ENCODE results near the gene C4B. TPM values are rescaled to one million over a fixed set of nuclear protein-coding genes. Genes with fewer than 3 reads are reported as not detected.

C4B gene
- total RNA-seq, 2 donors from 2014 or later = 150 to 241 TPM

- no peak for DNase-seq (ENCODE audit: low spot score)
- Histone ChIP-seq H3K36me3 (peaks cover 56% of the 10 kb centered on the region), H3K4me3 (no peak overlapping the region), H3K27ac (peak overlapping the region; percentile 31 to 80), H3K4me1 (peaks cover 0 to 37% of the 10 kb centered on the region in 2 donors), H3K9me3 (no peaks in the 10 kb centered on the region), H3K27me3 (no peaks in the 10 kb centered on the region)
- TF ChIP-seq, protein P1, sequence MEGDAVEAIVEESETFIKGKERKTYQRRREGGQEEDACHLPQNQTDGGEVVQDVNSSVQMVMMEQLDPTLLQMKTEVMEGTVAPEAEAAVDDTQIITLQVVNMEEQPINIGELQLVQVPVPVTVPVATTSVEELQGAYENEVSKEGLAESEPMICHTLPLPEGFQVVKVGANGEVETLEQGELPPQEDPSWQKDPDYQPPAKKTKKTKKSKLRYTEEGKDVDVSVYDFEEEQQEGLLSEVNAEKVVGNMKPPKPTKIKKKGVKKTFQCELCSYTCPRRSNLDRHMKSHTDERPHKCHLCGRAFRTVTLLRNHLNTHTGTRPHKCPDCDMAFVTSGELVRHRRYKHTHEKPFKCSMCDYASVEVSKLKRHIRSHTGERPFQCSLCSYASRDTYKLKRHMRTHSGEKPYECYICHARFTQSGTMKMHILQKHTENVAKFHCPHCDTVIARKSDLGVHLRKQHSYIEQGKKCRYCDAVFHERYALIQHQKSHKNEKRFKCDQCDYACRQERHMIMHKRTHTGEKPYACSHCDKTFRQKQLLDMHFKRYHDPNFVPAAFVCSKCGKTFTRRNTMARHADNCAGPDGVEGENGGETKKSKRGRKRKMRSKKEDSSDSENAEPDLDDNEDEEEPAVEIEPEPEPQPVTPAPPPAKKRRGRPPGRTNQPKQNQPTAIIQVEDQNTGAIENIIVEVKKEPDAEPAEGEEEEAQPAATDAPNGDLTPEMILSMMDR (IDR thresholded peaks at IDR 0.05) = no peak
Observed at GRCh38 chr6:32082478-32082877, 67.9 kb downstream of the C4B start.

- Histone ChIP-seq H3K27ac (peak overlapping the region; percentile 31 to 80), H3K27me3 (no peaks in the 10 kb centered on the region), H3K9me3 (no peaks in the 10 kb centered on the region), H3K36me3 (peaks cover 56% of the 10 kb centered on the region), H3K4me3 (no peak overlapping the region), H3K4me1 (peaks cover 0 to 41% of the 10 kb centered on the region in 2 donors)
- TF ChIP-seq, protein P1 (IDR thresholded peaks at IDR 0.05) = no peak
- peak; percentile 93 for DNase-seq (ENCODE audit: low spot score)
Observed at GRCh38 chr6:32082935-32083334, 68.3 kb downstream of the C4B start.

GRCh38 chr6:32083812-32084768, 69.5 kb downstream of the C4B start:
- H3K9me3 ChIP-seq = no peaks in the 10 kb centered on the region
- peak overlapping the region in 1 of 2 donors; percentile 72 for H3K27ac ChIP-seq
- peaks cover 56% of the 10 kb centered on the region for H3K36me3 ChIP-seq
- no peak for DNase-seq (ENCODE audit: low spot score)
- no peak overlapping the region for H3K4me3 ChIP-seq
- no peaks in the 10 kb centered on the region for H3K27me3 ChIP-seq
- TF ChIP-seq, protein P1 (IDR thresholded peaks at IDR 0.05) = no peak
- peaks cover 0 to 50% of the 10 kb centered on the region in 2 donors for H3K4me1 ChIP-seq

- peaks cover 51% of the 10 kb centered on the region for H3K36me3 ChIP-seq
- no peak for DNase-seq (ENCODE audit: low spot score)
Observed at GRCh38 chr6:32084780-32085179, 70.2 kb downstream of the C4B start.

More at GRCh38 chr6:32084780-32085179, 70.2 kb downstream of the C4B start:
- Histone ChIP-seq H3K4me3 (no peak overlapping the region), H3K4me1 (peaks cover 0 to 50% of the 10 kb centered on the region in 2 donors), H3K9me3 (no peaks in the 10 kb centered on the region), H3K27ac (peak overlapping the region in 1 of 2 donors; percentile 16), H3K27me3 (no peaks in the 10 kb centered on the region)
- TF ChIP-seq, protein P1 (IDR thresholded peaks at IDR 0.05) = no peak

Other genes starting within 250 kb of the C4B start
- 1 to 10 TPM; 4.1 to 7.5 TPM for gene VWA7, start 237.5 kb upstream of the C4B start, total RNA-seq
- 10 to 100 TPM; 15.3 to 24.6 TPM for gene VARS1, start 219.0 kb upstream of the C4B start, total RNA-seq
- 10 to 100 TPM; 28.8 to 32.0 TPM for gene LSM2, start 207.8 kb upstream of the C4B start, total RNA-seq
- 1 to 10 TPM; 1.1 to 1.6 TPM for gene HSPA1L, start 199.5 kb upstream of the C4B start, total RNA-seq
- 100 to 1,000 TPM; 315 to 334 TPM for gene HSPA1A, start 199.3 kb upstream of the C4B start, total RNA-seq
- 100 to 1,000 TPM; 131 to 232 TPM for gene HSPA1B, start 187.1 kb upstream of the C4B start, total RNA-seq
- 10 to 100 TPM; 28.0 to 37.7 TPM for gene NEU1, start 152.0 kb upstream of the C4B start, total RNA-seq
- not detected for gene SLC44A4, start 135.8 kb upstream of the C4B start, total RNA-seq
- gene EHMT2, start 117.1 kb upstream of the C4B start, total RNA-seq = 10 to 100 TPM; 10.5 to 19.1 TPM
- under 1 TPM; 0.47 to 0.52 TPM for gene ZBTB12, start 112.7 kb upstream of the C4B start, total RNA-seq
- 10 to 100 TPM in 1 of 2 donors, 1 to 10 TPM in 1; 3.5 to 19.9 TPM for gene C2, start 87.1 kb upstream of the C4B start, total RNA-seq
- 100 to 1,000 TPM in 1 of 2 donors, 10 to 100 TPM in 1; 65.5 to 126 TPM for gene CFB, start 68.7 kb upstream of the C4B start, total RNA-seq
- 10 to 100 TPM; 40.0 to 81.7 TPM for gene NELFE, start 55.8 kb upstream of the C4B start, total RNA-seq
- gene SKIC2, start 55.6 kb upstream of the C4B start, total RNA-seq = 10 to 100 TPM; 18.7 to 31.6 TPM
- 10 to 100 TPM; 12.1 to 14.1 TPM for gene DXO, start 42.7 kb upstream of the C4B start, total RNA-seq
- 100 to 1,000 TPM; 152 to 175 TPM for gene C4A, start 32.7 kb upstream of the C4B start, total RNA-seq
- 1 to 10 TPM in 1 of 2 donors, under 1 TPM in 1; 0.19 to 1.2 TPM for gene CYP21A2, start 23.6 kb downstream of the C4B start, total RNA-seq
- gene TNXB, start 94.5 kb downstream of the C4B start, total RNA-seq = 100 to 1,000 TPM; 138 to 210 TPM
- gene ATF6B, start 113.5 kb downstream of the C4B start, total RNA-seq = 10 to 100 TPM; 15.0 to 15.3 TPM
- gene FKBPL, start 115.5 kb downstream of the C4B start, total RNA-seq = 1 to 10 TPM; 1.1 to 3.4 TPM
- 1 to 10 TPM in 1 of 2 donors, under 1 TPM in 1; 0.70 to 1.1 TPM for gene PRRT1, start 137.1 kb downstream of the C4B start, total RNA-seq
- gene PPT2, start 139.3 kb downstream of the C4B start, total RNA-seq = 10 to 100 TPM; 19.5 to 27.0 TPM
- gene EGFL8, start 149.8 kb downstream of the C4B start, total RNA-seq = 1 to 10 TPM; 4.8 to 5.2 TPM
- gene AGPAT1, start 161.3 kb downstream of the C4B start, total RNA-seq = 10 to 100 TPM; 59.6 to 77.1 TPM
- 100 to 1,000 TPM; 104 to 106 TPM for gene RNF5, start 163.6 kb downstream of the C4B start, total RNA-seq
- gene AGER, start 169.5 kb downstream of the C4B start, total RNA-seq = 1 to 10 TPM in 1 of 2 donors, under 1 TPM in 1; 0.94 to 1.4 TPM
- gene PBX2, start 175.4 kb downstream of the C4B start, total RNA-seq = 10 to 100 TPM; 26.0 to 32.5 TPM
- gene GPSM3, start 177.8 kb downstream of the C4B start, total RNA-seq = 1 to 10 TPM; 3.6 to 9.0 TPM
- gene NOTCH4, start 209.3 kb downstream of the C4B start, total RNA-seq = 10 to 100 TPM; 16.2 to 22.5 TPM

Data from right atrium auricular region (tissue), 2 donors.